Tracheal epithelial cell (primary cell): Measurements from ENCODE around the gene LMNB1. TPM values are rescaled to one million over a fixed set of nuclear protein-coding genes. Genes with fewer than 3 reads are reported as not detected.

Experiments used
- total RNA-seq: library from RNA; depleted of rRNA; stranded (reverse); fragments of >200 nt; gene quantifications from 2 replicates; pipeline ENCODE4 v1.2.1, GENCODE V29; 2014

The LMNB1 gene, protein sequence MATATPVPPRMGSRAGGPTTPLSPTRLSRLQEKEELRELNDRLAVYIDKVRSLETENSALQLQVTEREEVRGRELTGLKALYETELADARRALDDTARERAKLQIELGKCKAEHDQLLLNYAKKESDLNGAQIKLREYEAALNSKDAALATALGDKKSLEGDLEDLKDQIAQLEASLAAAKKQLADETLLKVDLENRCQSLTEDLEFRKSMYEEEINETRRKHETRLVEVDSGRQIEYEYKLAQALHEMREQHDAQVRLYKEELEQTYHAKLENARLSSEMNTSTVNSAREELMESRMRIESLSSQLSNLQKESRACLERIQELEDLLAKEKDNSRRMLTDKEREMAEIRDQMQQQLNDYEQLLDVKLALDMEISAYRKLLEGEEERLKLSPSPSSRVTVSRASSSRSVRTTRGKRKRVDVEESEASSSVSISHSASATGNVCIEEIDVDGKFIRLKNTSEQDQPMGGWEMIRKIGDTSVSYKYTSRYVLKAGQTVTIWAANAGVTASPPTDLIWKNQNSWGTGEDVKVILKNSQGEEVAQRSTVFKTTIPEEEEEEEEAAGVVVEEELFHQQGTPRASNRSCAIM
- 4.7 and 11.6 TPM in 2 replicates for total RNA-seq

GRCh38 chr5:126776499-126777256, at the start of gene LMNB1:
TSS of gene LMNB1 (plus strand) at chr5:126777136. CDS start at chr5:126777509, 373 bp downstream.

Other genes starting within 250 kb of the LMNB1 start
- 22.4 and 34.7 TPM in 2 replicates for gene ALDH7A1, start 181.9 kb upstream of the LMNB1 start, total RNA-seq
- gene PHAX, start 176.2 kb upstream of the LMNB1 start, total RNA-seq = 43.4 and 57.8 TPM in 2 replicates